ENCODE results near the gene ABHD4. TPM values are rescaled to one million over a fixed set of nuclear protein-coding genes. Genes with fewer than 3 reads are reported as not detected.
A peak's percentile ranks its signal among the peaks of the same experiment; 100 is the strongest.
"Not testable (repeated sequence)": the region's sequence is repeated elsewhere in the genome, so short reads cannot be mapped to it uniquely, and the experiment has no call there.

The ABHD4 gene
- polyA plus RNA-seq, 1 donor = 25.3 TPM

DNA sequence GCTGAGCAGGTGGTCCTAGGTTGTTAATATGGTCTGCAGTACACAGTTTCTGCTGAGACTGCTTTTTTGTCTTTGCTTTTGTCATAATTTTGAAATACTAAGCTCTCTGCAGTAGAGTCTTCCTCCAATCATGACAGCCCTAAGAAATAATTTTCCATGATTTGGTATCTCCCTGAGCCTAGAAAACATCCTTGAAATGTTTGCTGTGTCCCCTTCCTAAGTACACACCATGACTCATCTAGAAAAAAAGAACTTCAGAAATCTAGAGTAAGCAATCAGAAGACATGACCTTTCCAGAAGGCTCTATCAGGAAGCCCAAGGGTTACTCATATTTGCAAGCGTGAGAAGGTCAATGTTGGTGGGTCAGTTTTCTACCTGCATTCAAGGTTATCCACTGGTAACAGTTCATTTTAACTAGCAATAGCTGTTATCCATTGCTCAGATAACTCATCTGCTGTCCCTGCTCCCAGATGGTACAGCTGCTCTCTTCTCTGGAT lies 25.5 kb upstream of the ABHD4 start:
- DNase-seq = no peak
- Histone ChIP-seq H3K27ac (ENCODE audit: low read length) (no peak overlapping the region), H3K4me1 (ENCODE audit: control insufficient read depth, insufficient read depth, low read length) (peaks cover 1% of the 10 kb centered on the region), H3K9me3 (ENCODE audit: control insufficient read depth, low read depth, low read length) (no peaks in the 10 kb centered on the region), H3K27me3 (ENCODE audit: control insufficient read depth, insufficient read depth, low read length) (no peaks in the 10 kb centered on the region), H3K36me3 (ENCODE audit: control insufficient read depth, insufficient read depth, low read length) (peaks cover 50% of the 10 kb centered on the region), H3K4me3 (ENCODE audit: low read length) (no peak overlapping the region)
- no CpG with 5 or more reads among the region's 1 CpG for WGBS (ENCODE audit: insufficient coverage, low lambda C conversion rate)

DNA sequence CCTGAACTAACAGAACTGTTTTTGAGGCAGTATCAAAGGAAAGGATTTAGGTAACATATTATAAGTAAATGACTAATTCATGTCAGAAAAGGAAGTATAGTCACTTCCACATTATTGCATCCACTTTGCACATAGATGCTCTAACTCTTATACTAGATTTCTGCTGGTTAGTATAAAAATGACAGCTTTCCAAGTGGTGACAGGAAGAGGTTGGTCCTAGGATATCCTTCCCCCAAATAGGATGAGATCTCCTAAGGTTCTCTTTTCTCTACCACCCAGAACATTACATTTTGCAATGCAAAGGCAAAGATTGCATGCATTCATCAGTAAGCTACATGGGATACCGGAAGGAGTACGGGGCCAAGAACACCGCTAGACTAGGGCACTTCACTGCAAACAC lies 24.3 kb upstream of the ABHD4 start:
- no peak for DNase-seq
- Histone ChIP-seq H3K4me3 (ENCODE audit: low read length) (no peak overlapping the region), H3K27ac (ENCODE audit: low read length) (no peak overlapping the region), H3K27me3 (ENCODE audit: control insufficient read depth, insufficient read depth, low read length) (no peaks in the 10 kb centered on the region), H3K36me3 (ENCODE audit: control insufficient read depth, insufficient read depth, low read length) (peaks cover 47% of the 10 kb centered on the region), H3K9me3 (ENCODE audit: control insufficient read depth, low read depth, low read length) (no peaks in the 10 kb centered on the region), H3K4me1 (ENCODE audit: control insufficient read depth, insufficient read depth, low read length) (no peaks in the 10 kb centered on the region)
- no CpG with 5 or more reads among the region's 3 CpGs for WGBS (ENCODE audit: insufficient coverage, low lambda C conversion rate)

DNA sequence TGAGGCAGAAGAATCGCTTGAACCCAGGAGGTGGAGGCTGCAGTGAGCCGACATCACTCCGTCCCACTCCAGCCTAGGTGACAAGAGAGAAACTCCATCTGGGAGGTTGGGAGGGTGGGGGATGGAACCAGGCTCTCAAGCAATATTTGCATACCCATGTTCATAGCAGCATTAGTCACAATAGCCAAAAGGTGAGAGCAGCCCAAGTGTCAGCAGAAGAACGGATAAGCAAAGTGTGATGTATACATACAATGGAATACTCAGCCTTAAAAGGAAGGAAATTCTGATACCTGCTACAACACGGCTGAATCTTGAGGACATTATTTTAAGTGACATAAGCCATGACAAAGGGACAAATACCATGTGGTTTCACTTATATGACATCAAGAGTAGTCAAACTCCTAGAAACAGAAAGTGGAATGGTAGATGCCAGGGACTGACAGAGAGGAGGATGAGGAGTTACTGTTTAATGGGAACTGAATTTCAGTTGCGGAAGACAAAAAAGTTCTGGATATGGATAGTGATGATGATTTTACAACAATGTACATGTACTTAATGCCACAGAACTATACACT lies 20.7 kb upstream of the ABHD4 start:
- Histone ChIP-seq H3K36me3 (ENCODE audit: control insufficient read depth, insufficient read depth, low read length) (peaks cover 30% of the 10 kb centered on the region), H3K27me3 (ENCODE audit: control insufficient read depth, insufficient read depth, low read length) (no peaks in the 10 kb centered on the region), H3K4me3 (ENCODE audit: low read length) (no peak overlapping the region), H3K4me1 (ENCODE audit: control insufficient read depth, insufficient read depth, low read length) (no peaks in the 10 kb centered on the region), H3K9me3 (ENCODE audit: control insufficient read depth, low read depth, low read length) (no peaks in the 10 kb centered on the region), H3K27ac (ENCODE audit: low read length) (no peak overlapping the region)
- WGBS (ENCODE audit: insufficient coverage, low lambda C conversion rate) = no CpG with 5 or more reads among the region's 6 CpGs
- no peak for DNase-seq

DNA sequence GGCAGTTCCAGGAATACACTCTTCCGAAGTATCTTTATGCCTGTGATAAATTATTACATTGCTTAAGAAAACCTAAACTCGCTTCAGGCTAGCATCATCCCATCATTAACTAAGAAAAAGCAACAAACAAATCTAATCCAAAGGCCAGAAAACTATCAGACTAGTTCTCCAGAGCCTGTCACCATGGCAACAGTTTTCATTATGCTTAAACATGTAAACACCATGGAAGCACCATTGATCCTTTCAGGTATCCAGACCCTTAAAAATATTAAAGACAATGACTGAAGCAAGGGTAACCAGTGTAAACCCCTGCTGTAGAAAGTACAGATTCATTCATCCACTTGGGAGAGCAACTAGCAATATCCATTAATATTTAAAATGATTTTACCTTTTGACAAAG lies 18.9 kb upstream of the ABHD4 start:
- H3K36me3 ChIP-seq (ENCODE audit: control insufficient read depth, insufficient read depth, low read length) = peaks cover 15% of the 10 kb centered on the region
- H3K27ac ChIP-seq (ENCODE audit: low read length) = no peak overlapping the region
- no peaks in the 10 kb centered on the region for H3K27me3 ChIP-seq (ENCODE audit: control insufficient read depth, insufficient read depth, low read length)
- no peaks in the 10 kb centered on the region for H3K4me1 ChIP-seq (ENCODE audit: control insufficient read depth, insufficient read depth, low read length)
- H3K4me3 ChIP-seq (ENCODE audit: low read length) = no peak overlapping the region
- H3K9me3 ChIP-seq (ENCODE audit: control insufficient read depth, low read depth, low read length) = no peaks in the 10 kb centered on the region
- 83% methylated on average over 1 of the region's 2 CpGs for WGBS (ENCODE audit: insufficient coverage, low lambda C conversion rate)
- DNase-seq = no peak

DNA sequence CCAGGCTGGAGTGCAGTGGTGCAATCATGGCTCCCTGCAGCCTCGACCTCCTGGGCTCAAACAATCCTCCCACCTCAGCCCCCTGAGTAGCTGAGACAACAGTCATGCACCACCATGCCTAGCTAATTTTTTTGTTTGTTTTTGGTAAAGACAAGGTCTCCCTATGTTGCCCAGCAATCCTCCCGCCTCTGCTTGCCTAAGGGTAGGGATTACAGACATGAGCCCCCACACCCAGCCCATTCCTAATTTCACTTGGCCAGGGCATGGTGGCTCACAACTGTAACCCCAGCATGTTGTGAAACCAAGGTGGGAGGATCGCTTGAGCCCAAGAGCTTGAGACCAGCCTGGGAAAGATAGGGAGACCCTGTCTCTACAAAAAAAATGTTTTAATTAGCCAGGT lies 18.2 kb upstream of the ABHD4 start:
- Histone ChIP-seq H3K9me3 (ENCODE audit: control insufficient read depth, low read depth, low read length) (no peaks in the 10 kb centered on the region), H3K36me3 (ENCODE audit: control insufficient read depth, insufficient read depth, low read length) (peaks cover 9% of the 10 kb centered on the region), H3K4me3 (ENCODE audit: low read length) (no peak overlapping the region), H3K27me3 (ENCODE audit: control insufficient read depth, insufficient read depth, low read length) (no peaks in the 10 kb centered on the region), H3K27ac (ENCODE audit: low read length) (no peak overlapping the region), H3K4me1 (ENCODE audit: control insufficient read depth, insufficient read depth, low read length) (no peaks in the 10 kb centered on the region)
- no peak for DNase-seq
- WGBS (ENCODE audit: insufficient coverage, low lambda C conversion rate) = no CpG with 5 or more reads among the region's 3 CpGs

DNA sequence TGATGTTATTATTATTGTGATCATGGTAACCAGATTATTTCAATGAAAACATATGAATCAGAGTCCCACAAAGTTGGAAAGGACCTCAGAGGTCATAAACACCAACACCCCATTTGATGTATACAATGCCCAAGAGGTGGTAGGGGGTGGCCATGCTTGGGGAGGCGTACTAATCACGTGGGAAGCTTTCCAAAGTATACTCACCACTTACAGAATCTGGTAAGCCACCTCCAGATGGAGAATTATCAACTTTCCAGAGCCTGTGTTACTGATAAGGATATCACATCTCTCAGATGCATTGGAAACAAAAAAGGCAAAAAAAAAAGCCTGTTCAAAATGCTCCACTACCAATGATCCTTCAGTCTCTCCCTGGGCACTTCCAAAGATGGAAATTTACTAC lies 17.5 kb upstream of the ABHD4 start:
- peaks cover 8% of the 10 kb centered on the region for H3K36me3 ChIP-seq (ENCODE audit: control insufficient read depth, insufficient read depth, low read length)
- WGBS (ENCODE audit: insufficient coverage, low lambda C conversion rate) = no CpG with 5 or more reads among the region's 2 CpGs
- H3K4me1 ChIP-seq (ENCODE audit: control insufficient read depth, insufficient read depth, low read length) = no peaks in the 10 kb centered on the region
- no peaks in the 10 kb centered on the region for H3K27me3 ChIP-seq (ENCODE audit: control insufficient read depth, insufficient read depth, low read length)
- no peak overlapping the region for H3K4me3 ChIP-seq (ENCODE audit: low read length)
- DNase-seq = no peak
- H3K27ac ChIP-seq (ENCODE audit: low read length) = no peak overlapping the region
- H3K9me3 ChIP-seq (ENCODE audit: control insufficient read depth, low read depth, low read length) = no peaks in the 10 kb centered on the region

DNA sequence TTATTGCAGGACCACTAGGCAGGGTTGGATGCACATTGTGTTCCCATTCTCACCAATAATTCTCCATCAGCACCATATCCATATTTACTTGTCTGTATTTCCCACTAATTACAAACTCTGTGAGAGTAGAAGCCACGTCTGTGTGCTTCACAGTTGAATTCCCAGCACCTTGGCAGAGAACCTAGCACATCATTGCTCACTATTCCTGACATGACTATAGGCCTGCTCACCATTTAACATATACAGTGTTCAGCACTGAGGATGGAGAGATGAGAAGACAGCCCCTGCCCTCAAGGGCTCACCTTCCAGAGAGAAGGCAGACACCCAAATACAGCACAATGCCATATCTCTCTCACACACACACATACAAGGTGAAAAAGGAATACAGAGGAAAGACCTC lies 14.1 kb upstream of the ABHD4 start:
- H3K27ac ChIP-seq (ENCODE audit: low read length) = no peak overlapping the region
- H3K36me3 ChIP-seq (ENCODE audit: control insufficient read depth, insufficient read depth, low read length) = peaks cover 5% of the 10 kb centered on the region
- H3K27me3 ChIP-seq (ENCODE audit: control insufficient read depth, insufficient read depth, low read length) = no peaks in the 10 kb centered on the region
- no peaks in the 10 kb centered on the region for H3K9me3 ChIP-seq (ENCODE audit: control insufficient read depth, low read depth, low read length)
- no peak overlapping the region for H3K4me3 ChIP-seq (ENCODE audit: low read length)
- peaks cover 2% of the 10 kb centered on the region for H3K4me1 ChIP-seq (ENCODE audit: control insufficient read depth, insufficient read depth, low read length)
- 100% methylated on average over 1 of the region's 1 CpG for WGBS (ENCODE audit: insufficient coverage, low lambda C conversion rate)
- DNase-seq = no peak

DNA sequence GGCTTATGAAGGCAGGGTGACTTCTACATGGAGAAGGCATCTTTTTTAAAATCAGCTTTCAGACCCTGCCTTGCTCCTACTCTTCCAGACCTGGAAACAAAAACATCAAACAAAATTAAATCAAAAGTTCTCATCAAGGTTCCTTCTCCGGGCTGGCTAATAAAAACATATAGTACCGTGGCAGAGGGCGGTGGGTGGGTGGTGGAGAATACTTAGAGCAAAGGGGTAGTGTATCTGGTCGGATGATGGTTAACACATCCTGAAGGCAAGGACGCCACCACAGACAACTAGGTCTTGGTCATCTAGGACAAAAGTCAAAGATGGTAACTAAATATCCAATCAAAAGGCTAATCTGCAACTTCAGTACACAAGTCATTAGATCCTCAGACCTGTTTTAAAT lies 10.9 kb upstream of the ABHD4 start:
- Histone ChIP-seq H3K27ac (ENCODE audit: low read length) (no peak overlapping the region), H3K4me1 (ENCODE audit: control insufficient read depth, insufficient read depth, low read length) (peaks cover 6% of the 10 kb centered on the region), H3K27me3 (ENCODE audit: control insufficient read depth, insufficient read depth, low read length) (no peaks in the 10 kb centered on the region), H3K4me3 (ENCODE audit: low read length) (no peak overlapping the region), H3K9me3 (ENCODE audit: control insufficient read depth, low read depth, low read length) (no peaks in the 10 kb centered on the region), H3K36me3 (ENCODE audit: control insufficient read depth, insufficient read depth, low read length) (no peaks in the 10 kb centered on the region)
- DNase-seq = no peak
- WGBS (ENCODE audit: insufficient coverage, low lambda C conversion rate) = no CpG with 5 or more reads among the region's 5 CpGs

DNA sequence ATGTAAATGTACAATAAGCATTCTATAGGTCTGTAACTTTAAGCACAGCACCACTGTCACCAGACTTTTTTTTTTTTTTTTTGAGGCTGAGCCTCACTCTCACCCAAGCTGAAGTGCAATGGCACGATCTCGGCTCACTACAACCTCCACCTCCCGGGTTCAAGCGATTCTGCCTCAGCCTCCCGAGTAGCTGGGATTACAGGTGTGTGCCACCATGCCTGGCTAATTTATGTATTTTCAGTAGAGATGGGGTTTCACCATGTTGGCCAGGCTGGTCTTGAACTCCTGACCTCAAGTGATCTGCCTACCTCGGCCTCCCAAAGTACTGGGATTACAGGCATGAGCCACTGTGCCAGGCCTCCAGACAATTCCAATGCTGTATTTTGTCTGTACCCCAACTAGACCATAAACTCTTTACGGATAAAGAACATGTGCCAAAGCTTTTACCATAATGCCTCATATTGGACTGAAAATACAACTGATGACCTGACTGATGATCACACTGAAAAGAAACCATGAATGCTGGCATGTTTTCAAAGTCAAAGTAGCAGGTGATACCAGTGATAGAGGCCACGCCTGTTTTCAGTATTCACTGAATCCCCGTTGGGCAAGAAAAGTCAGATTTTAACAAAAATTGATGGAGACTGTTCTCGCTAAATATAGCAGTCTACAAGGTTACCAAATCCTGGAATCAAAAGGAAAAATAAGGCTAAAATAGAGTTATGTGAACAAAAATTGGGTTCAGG lies 10.2 kb upstream of the ABHD4 start:
- not testable (repeated sequence) for H3K9me3 ChIP-seq (ENCODE audit: control insufficient read depth, low read depth, low read length); H3K27me3 ChIP-seq (ENCODE audit: control insufficient read depth, insufficient read depth, low read length); H3K36me3 ChIP-seq (ENCODE audit: control insufficient read depth, insufficient read depth, low read length); H3K4me1 ChIP-seq (ENCODE audit: control insufficient read depth, insufficient read depth, low read length)
- Histone ChIP-seq H3K27ac (ENCODE audit: low read length) (peak overlapping the region; percentile 95), H3K4me3 (ENCODE audit: low read length) (peak overlapping the region; percentile 96)
- DNase-seq = peak in 1 of 2 donors; percentile 47
- no CpG with 5 or more reads among the region's 10 CpGs for WGBS (ENCODE audit: insufficient coverage, low lambda C conversion rate)

DNA sequence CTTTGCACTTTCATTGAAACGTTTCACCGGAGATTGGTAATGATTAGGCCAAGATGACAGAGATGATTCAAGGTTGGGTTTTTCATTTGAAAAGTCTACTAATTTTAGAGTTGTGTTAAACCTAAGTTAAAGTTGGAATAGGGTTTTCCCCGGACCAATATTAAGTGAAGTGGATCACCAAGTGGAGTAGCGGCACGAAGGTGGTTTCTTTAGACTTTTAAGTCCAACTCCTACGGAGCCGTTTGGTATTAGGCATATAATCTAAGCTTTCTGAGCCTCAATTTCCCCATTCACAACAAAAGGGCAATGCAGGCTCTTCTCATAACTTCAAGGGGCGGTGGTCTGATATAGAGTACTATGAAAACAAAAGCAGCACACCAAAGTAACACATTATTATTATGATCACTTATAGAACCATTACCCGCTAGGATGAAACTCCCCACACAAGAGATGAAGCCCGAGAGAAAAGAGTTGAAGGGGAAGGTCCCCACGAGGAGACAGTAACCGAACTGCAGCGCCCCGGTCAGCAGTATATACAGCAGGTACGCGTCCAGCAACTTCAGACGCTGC lies 9.5 kb upstream of the ABHD4 start:
- Histone ChIP-seq H3K4me3 (ENCODE audit: low read length) (peak overlapping the region; percentile 96), H3K27me3 (ENCODE audit: control insufficient read depth, insufficient read depth, low read length) (no peaks in the 10 kb centered on the region), H3K4me1 (ENCODE audit: control insufficient read depth, insufficient read depth, low read length) (peaks cover 6% of the 10 kb centered on the region), H3K9me3 (ENCODE audit: control insufficient read depth, low read depth, low read length) (no peaks in the 10 kb centered on the region), H3K27ac (ENCODE audit: low read length) (peak overlapping the region; percentile 95), H3K36me3 (ENCODE audit: control insufficient read depth, insufficient read depth, low read length) (no peaks in the 10 kb centered on the region)
- 9% methylated on average over 5 of the region's 17 CpGs for WGBS (ENCODE audit: insufficient coverage, low lambda C conversion rate)
- DNase-seq = peak in 1 of 2 donors; percentile 29
